ENCODE data around the gene MYO18A. TPM values are rescaled to one million over a fixed set of nuclear protein-coding genes. Genes with fewer than 3 reads are reported as not detected.
A peak's percentile ranks its signal among the peaks of the same experiment; 100 is the strongest.
"Not testable (repeated sequence)": the region's sequence is repeated elsewhere in the genome, so short reads cannot be mapped to it uniquely, and the experiment has no call there.

Gene MYO18A, protein sequence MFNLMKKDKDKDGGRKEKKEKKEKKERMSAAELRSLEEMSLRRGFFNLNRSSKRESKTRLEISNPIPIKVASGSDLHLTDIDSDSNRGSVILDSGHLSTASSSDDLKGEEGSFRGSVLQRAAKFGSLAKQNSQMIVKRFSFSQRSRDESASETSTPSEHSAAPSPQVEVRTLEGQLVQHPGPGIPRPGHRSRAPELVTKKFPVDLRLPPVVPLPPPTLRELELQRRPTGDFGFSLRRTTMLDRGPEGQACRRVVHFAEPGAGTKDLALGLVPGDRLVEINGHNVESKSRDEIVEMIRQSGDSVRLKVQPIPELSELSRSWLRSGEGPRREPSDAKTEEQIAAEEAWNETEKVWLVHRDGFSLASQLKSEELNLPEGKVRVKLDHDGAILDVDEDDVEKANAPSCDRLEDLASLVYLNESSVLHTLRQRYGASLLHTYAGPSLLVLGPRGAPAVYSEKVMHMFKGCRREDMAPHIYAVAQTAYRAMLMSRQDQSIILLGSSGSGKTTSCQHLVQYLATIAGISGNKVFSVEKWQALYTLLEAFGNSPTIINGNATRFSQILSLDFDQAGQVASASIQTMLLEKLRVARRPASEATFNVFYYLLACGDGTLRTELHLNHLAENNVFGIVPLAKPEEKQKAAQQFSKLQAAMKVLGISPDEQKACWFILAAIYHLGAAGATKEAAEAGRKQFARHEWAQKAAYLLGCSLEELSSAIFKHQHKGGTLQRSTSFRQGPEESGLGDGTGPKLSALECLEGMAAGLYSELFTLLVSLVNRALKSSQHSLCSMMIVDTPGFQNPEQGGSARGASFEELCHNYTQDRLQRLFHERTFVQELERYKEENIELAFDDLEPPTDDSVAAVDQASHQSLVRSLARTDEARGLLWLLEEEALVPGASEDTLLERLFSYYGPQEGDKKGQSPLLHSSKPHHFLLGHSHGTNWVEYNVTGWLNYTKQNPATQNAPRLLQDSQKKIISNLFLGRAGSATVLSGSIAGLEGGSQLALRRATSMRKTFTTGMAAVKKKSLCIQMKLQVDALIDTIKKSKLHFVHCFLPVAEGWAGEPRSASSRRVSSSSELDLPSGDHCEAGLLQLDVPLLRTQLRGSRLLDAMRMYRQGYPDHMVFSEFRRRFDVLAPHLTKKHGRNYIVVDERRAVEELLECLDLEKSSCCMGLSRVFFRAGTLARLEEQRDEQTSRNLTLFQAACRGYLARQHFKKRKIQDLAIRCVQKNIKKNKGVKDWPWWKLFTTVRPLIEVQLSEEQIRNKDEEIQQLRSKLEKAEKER (N-terminal part only)
- 100 to 1,000 TPM in 1 of 4 donors, 10 to 100 TPM in 3; 33.2 to 104 (median 59.3) TPM for total RNA-seq

DNA sequence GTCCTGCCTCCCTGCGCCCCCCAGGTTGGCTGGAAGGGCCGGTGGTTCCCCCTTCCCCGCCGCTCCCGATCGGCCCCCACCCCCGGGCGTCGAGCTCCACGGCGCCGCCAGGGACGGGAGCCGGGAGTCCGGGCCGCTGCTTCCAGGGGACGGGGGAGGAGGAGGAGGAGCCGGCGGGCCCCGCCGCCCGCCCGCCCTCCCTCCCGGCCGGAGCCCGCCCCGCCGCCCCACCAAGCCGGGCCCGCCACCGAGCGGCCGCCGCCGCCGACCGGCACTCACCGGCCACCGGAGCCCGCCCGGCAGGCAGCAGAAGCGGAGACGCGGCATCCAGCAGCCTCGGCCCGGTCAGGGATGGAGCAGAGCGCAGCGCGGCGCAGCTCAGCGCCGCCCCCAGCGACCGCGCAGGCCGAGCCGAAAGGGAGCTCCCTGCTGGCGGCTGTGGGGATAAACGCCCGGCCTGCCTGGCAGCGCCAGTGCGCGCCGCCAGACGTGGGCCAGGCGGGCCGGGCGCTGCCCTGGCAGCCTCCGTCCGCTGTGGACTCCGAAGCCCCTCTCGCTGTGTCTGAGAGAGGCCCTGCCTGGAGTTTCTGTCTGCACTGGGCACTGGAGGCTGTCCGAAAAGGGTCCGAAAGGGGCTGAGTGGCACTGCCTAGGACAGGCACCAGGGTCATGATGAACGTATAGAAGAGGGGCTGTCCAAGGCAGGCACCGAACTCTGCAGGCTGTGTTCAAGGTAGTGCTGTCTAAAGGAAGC is at the start of gene MYO18A:
MYO18A (minus strand) TSS at position 365 of the 754 bp plus-strand sequence. CDS start 13,458 bp downstream, outside the sequence.
- peak within 1 kb of the TSS; percentile 87 to 88 for H3K27ac ChIP-seq
- H3K4me1 ChIP-seq: peaks cover 0 to 20% of the 10 kb centered on the region in 2 donors
- no peaks in the 10 kb centered on the region for H3K9me3 ChIP-seq
- intact Hi-C loops (cut with DNase I; ENCODE audit: low total_unique reads): no loop called here
- no peaks in the 10 kb centered on the region for H3K36me3 ChIP-seq
- TF ChIP-seq POLR2A (IDR thresholded peaks at IDR 0.05): peak; percentile 39 to 55
- TF ChIP-seq, protein P1, sequence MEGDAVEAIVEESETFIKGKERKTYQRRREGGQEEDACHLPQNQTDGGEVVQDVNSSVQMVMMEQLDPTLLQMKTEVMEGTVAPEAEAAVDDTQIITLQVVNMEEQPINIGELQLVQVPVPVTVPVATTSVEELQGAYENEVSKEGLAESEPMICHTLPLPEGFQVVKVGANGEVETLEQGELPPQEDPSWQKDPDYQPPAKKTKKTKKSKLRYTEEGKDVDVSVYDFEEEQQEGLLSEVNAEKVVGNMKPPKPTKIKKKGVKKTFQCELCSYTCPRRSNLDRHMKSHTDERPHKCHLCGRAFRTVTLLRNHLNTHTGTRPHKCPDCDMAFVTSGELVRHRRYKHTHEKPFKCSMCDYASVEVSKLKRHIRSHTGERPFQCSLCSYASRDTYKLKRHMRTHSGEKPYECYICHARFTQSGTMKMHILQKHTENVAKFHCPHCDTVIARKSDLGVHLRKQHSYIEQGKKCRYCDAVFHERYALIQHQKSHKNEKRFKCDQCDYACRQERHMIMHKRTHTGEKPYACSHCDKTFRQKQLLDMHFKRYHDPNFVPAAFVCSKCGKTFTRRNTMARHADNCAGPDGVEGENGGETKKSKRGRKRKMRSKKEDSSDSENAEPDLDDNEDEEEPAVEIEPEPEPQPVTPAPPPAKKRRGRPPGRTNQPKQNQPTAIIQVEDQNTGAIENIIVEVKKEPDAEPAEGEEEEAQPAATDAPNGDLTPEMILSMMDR (IDR thresholded peaks at IDR 0.05): peak; percentile 72 to 99 (median 96)
- H3K27me3 ChIP-seq: no peaks in the 10 kb centered on the region
- peak within 1 kb of the TSS; percentile 53 to 73 for H3K4me3 ChIP-seq
- peak; percentile 63 to 81 for DNase-seq

DNA sequence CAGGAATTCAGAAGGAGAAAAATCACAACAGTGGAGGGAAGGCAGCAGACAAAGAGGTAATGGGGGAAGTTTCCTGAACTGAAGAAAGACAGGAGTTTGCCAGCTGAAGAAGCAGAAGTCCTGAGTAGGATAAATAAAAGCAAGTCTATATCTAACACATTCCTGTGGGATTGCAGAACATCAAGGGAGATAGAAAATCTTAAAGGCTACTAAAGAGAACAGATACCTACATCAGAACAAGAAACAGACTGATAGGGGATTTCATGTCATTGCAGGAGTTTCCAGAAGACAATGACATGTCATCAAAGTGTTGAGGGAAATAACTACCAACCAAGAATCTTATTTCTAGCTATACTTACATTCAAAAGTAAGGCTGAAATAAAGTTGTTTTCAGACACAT is 45.2 kb upstream of the MYO18A start:
- intact Hi-C loops (cut with DNase I; ENCODE audit: low total_unique reads): no loop called here
- no peak overlapping the region for H3K27ac ChIP-seq
- DNase-seq: no peak
- H3K4me3 ChIP-seq: no peak overlapping the region
- H3K4me1 ChIP-seq: no peaks in the 10 kb centered on the region
- no peaks in the 10 kb centered on the region for H3K9me3 ChIP-seq
- no peak for TF ChIP-seq POLR2A (IDR thresholded peaks at IDR 0.05)
- TF ChIP-seq, protein P1 (IDR thresholded peaks at IDR 0.05): no peak
- H3K27me3 ChIP-seq: no peaks in the 10 kb centered on the region
- no peaks in the 10 kb centered on the region for H3K36me3 ChIP-seq

DNA sequence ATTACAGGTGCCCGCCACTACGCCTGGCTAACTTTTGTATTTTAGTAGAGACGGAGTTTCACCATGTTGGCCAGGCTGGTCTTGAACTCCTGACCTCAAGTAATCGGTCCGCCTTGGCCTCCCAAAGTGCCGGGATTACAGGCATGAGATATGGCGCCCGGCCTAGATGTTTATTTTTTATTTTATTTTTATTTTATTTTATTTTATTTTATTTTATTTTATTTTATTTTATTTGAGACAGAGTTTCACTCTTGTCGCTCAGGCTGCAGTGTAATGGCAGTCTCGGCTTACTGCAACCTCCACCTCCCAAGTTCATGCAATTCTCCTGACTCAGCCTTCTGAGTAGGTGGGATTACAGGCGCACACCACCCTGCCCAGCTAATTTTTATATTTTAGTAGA is 41.1 kb upstream of the MYO18A start:
- DNase-seq; H3K4me1 ChIP-seq; H3K36me3 ChIP-seq; H3K27me3 ChIP-seq; H3K4me3 ChIP-seq; intact Hi-C loops (cut with DNase I; ENCODE audit: low total_unique reads); H3K9me3 ChIP-seq; H3K27ac ChIP-seq: not testable (repeated sequence)

DNA sequence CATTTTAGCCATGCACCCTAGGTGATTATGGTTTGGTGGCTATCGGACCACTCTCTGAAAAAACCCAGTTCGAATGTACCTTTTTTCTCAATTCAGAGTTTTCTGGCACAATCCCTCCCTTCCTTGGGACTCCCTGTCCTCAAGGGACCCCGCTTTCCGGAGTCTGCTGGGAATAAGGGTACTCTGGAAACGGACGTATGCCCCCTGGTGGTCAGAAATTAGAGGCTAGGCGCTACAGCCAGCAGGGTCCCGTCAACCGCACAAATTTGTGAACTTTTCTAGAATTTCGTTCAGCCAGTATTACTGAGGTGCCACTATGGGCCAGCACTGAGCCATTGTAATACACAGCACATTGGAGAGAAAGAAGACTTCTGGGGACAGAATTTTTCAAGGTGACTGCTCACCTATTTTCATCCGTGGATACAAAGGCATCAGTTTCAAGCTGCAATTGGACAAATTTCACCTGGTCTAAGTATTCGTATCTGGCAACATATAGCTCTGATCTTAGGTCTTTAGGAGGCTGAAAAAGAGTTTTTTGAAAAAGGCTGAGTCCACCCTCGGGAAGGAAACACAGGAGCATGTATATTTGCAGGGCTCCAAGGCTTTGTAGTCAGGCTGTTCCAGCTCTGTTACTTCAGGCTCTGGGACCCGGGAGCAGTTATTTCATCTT is 39.3 kb upstream of the MYO18A start:
- H3K36me3 ChIP-seq: no peaks in the 10 kb centered on the region
- H3K27me3 ChIP-seq: no peaks in the 10 kb centered on the region
- DNase-seq: peak; percentile 79 to 81
- no peaks in the 10 kb centered on the region for H3K9me3 ChIP-seq
- no peak overlapping the region for H3K27ac ChIP-seq
- intact Hi-C loops (cut with DNase I; ENCODE audit: low total_unique reads): no loop called here
- TF ChIP-seq, protein P1 (IDR thresholded peaks at IDR 0.05): peak; percentile 82 to 95 (median 88)
- no peak for TF ChIP-seq POLR2A (IDR thresholded peaks at IDR 0.05)
- no peaks in the 10 kb centered on the region for H3K4me1 ChIP-seq
- H3K4me3 ChIP-seq: no peak overlapping the region

Measured in uterus (tissue), 4 donors.